HepG2 (cell line): ENCODE results near the gene POLR3K. TPM values are rescaled to one million over a fixed set of nuclear protein-coding genes. Genes with fewer than 3 reads are reported as not detected.

Experiments
- AHR ChIP-seq: IDR thresholded peaks from 2 replicates; pipeline ENCODE4 v1.6.1; 2018; ENCODE audit warnings: missing genetic modification reagents, missing compliant biosample characterization
- ASH2L ChIP-seq: fragments of 300-600, 200-600 bp; sonication (generic); IDR thresholded peaks from 2 replicates; pipeline ENCODE4 v1.7.0; 2017; ENCODE audit warnings: low read depth, mild to moderate bottlenecking, moderate library complexity, mixed read lengths, low read length; ENCODE audit not compliant: insufficient read length
- CTCF ChIP-seq: sonication (generic); formaldehyde crosslinking; IDR thresholded peaks from 2 replicates; pipeline ENCODE4 v1.5.0; 2020; ENCODE audit warnings: mild to moderate bottlenecking, missing genetic modification reagents, moderate library complexity
- ELF3 ChIP-seq: IDR thresholded peaks from 2 replicates; pipeline ENCODE4 v1.6.1; 2016; ENCODE audit warnings: missing genetic modification reagents, missing compliant biosample characterization
- JDP2 ChIP-seq: sonication (generic); formaldehyde crosslinking; IDR thresholded peaks from 2 replicates; pipeline ENCODE4 v1.8.1; 2022; ENCODE audit warnings: missing genetic modification reagents, borderline replicate concordance
- KDM4B ChIP-seq: sonication (generic); formaldehyde crosslinking; IDR thresholded peaks from 2 replicates; pipeline ENCODE4 v1.4.0; 2020; ENCODE audit warnings: missing genetic modification reagents
- KMT2B ChIP-seq: IDR thresholded peaks from 2 replicates; pipeline ENCODE4 v1.6.1; 2016; ENCODE audit warnings: missing genetic modification reagents, missing compliant biosample characterization
- NFE2 ChIP-seq: sonication (generic); formaldehyde crosslinking; IDR thresholded peaks from 2 replicates; pipeline ENCODE4 v1.4.0; 2020; ENCODE audit warnings: missing genetic modification reagents
- NFKB2 ChIP-seq: sonication (generic); formaldehyde crosslinking; IDR thresholded peaks from 2 replicates; pipeline ENCODE4 v1.4.0; 2020; ENCODE audit warnings: missing genetic modification reagents, borderline replicate concordance
- NONO ChIP-seq, 2 experiments: fragments of 450-650 bp in 1 of 2; sonication (generic) in 1 of 2; formaldehyde crosslinking in 1 of 2; IDR thresholded peaks in 1 of 2; conservative IDR thresholded peaks in 1 of 2; 2 replicates each; pipeline versions ENCODE4 v1.6.1 to v1.8.0; 2017 to 2022; ENCODE audit warnings: mild to moderate bottlenecking in 1 of 2, missing genetic modification reagents in 1 of 2, moderate library complexity in 1 of 2
- PCBP2 ChIP-seq: fragments of 200-400 bp; formaldehyde crosslinking; optimal IDR thresholded peaks from 2 replicates; pipeline ENCODE3; 2018; ENCODE audit warnings: low read length, low read depth; ENCODE audit not compliant: poor library complexity, severe bottlenecking
- SALL2 ChIP-seq: sonication (generic); formaldehyde crosslinking; IDR thresholded peaks from 2 replicates; pipeline ENCODE4 v1.8.1; 2023; ENCODE audit warnings: mild to moderate bottlenecking, missing genetic modification reagents, inconsistent platforms
- ZEB1 ChIP-seq: IDR thresholded peaks from 2 replicates; pipeline ENCODE4 v1.6.1; 2012; ENCODE audit warnings: mild to moderate bottlenecking, low read depth, inconsistent platforms; ENCODE audit not compliant: insufficient replicate concordance
- ZFP36L2 ChIP-seq: sonication (generic); formaldehyde crosslinking; IDR thresholded peaks from 2 replicates; pipeline ENCODE4 v1.4.0; 2020; ENCODE audit warnings: missing genetic modification reagents
- ZFP91 ChIP-seq: sonication (generic); formaldehyde crosslinking; IDR thresholded peaks from 2 replicates; pipeline ENCODE4 v1.9.0; 2022; ENCODE audit warnings: missing genetic modification reagents, mild to moderate bottlenecking, borderline replicate concordance
- ZNF138 ChIP-seq: sonication (generic); formaldehyde crosslinking; IDR thresholded peaks from 2 replicates; pipeline ENCODE4 v1.5.0; 2020; ENCODE audit warnings: mild to moderate bottlenecking, low read depth, missing genetic modification reagents
- ZNF143 ChIP-seq: sonication (generic); formaldehyde crosslinking; IDR thresholded peaks from 2 replicates; pipeline ENCODE4 v1.4.0; 2020; ENCODE audit warnings: missing genetic modification reagents
- ZNF382 ChIP-seq: sonication (generic); formaldehyde crosslinking; IDR thresholded peaks from 2 replicates; pipeline ENCODE4 v1.5.0; 2020; ENCODE audit warnings: missing genetic modification reagents, mild to moderate bottlenecking, borderline replicate concordance
- ZNF496 ChIP-seq: sonication (generic); formaldehyde crosslinking; IDR thresholded peaks from 2 replicates; pipeline ENCODE4 v1.8.1; 2023; ENCODE audit warnings: mild to moderate bottlenecking, moderate library complexity, missing genetic modification reagents; ENCODE audit not compliant: insufficient replicate concordance
- ZNF547 ChIP-seq: sonication (generic); formaldehyde crosslinking; IDR thresholded peaks from 2 replicates; pipeline ENCODE4 v1.5.1; 2020; ENCODE audit warnings: mild to moderate bottlenecking, missing genetic modification reagents
- ZNF577 ChIP-seq: sonication (generic); formaldehyde crosslinking; IDR thresholded peaks from 2 replicates; pipeline ENCODE4 v1.4.0; 2020; ENCODE audit warnings: mild to moderate bottlenecking, low read depth, missing genetic modification reagents, borderline replicate concordance
- ZNF598 ChIP-seq: sonication (generic); formaldehyde crosslinking; IDR thresholded peaks from 2 replicates; pipeline ENCODE4 v1.5.1; 2020; ENCODE audit warnings: mild to moderate bottlenecking, missing genetic modification reagents, borderline replicate concordance
- ZNF629 ChIP-seq: sonication (generic); formaldehyde crosslinking; conservative IDR thresholded peaks from 2 replicates; pipeline ENCODE4 v1.5.0; 2020; ENCODE audit warnings: missing genetic modification reagents
- ZNF761 ChIP-seq: sonication (generic); formaldehyde crosslinking; conservative IDR thresholded peaks from 2 replicates; pipeline ENCODE4 v1.4.0; 2020; ENCODE audit warnings: mild to moderate bottlenecking, missing genetic modification reagents
- polyA plus RNA-seq, 8 experiments: library from polyadenylated mRNA; depleted of rRNA in 3 of 8; stranded (reverse) in 7 of 8; unstranded in 1 of 8; fragments of >200 nt; fragmentation: Illumina TruSeq in 4 of 8; extraction: Trizol in 4 of 8; gene quantifications; 2 replicates each; pipeline versions ENCODE4 v1.2.1 to v1.2.3, GENCODE V29; 2011 to 2016; ENCODE audit warnings: low read depth in 4 of 8, missing spikeins in 1 of 8, mixed read lengths in 1 of 8; ENCODE audit not compliant: insufficient read depth in 1 of 8
- total RNA-seq, 5 experiments: library from RNA; depleted of rRNA; stranded (reverse); fragments of >200 nt; fragmentation: Illumina TruSeq; extraction: Trizol; gene quantifications; 2 replicates each; pipeline ENCODE4 v1.2.3, GENCODE V29; 2016; ENCODE audit warnings: low read depth in 1 of 5
- TF ChIP-seq, protein P1 (sequence below): sonication (generic); formaldehyde crosslinking; IDR thresholded peaks from 2 replicates; pipeline ENCODE4 v1.5.1; 2020; ENCODE audit warnings: missing genetic modification reagents, mild to moderate bottlenecking, borderline replicate concordance
- TF ChIP-seq, protein P2 (sequence below): IDR thresholded peaks from 2 replicates; pipeline ENCODE4 v1.6.1; 2016; ENCODE audit warnings: mild to moderate bottlenecking

The POLR3K gene
- total and polyA plus RNA-seq, 2 of the 13 experiments (the other 11 are each of a cell fraction or from before 2014, with no cell fraction given) = 14.8 to 18.8 TPM

GRCh38 chr16:45454-45853 lies 8.0 kb downstream of the POLR3K start (continued):
- TF ChIP-seq, protein P1, sequence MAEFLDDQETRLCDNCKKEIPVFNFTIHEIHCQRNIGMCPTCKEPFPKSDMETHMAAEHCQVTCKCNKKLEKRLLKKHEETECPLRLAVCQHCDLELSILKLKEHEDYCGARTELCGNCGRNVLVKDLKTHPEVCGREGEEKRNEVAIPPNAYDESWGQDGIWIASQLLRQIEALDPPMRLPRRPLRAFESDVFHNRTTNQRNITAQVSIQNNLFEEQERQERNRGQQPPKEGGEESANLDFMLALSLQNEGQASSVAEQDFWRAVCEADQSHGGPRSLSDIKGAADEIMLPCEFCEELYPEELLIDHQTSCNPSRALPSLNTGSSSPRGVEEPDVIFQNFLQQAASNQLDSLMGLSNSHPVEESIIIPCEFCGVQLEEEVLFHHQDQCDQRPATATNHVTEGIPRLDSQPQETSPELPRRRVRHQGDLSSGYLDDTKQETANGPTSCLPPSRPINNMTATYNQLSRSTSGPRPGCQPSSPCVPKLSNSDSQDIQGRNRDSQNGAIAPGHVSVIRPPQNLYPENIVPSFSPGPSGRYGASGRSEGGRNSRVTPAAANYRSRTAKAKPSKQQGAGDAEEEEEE (CRISPR knock-in tag) = no peak
- TF ChIP-seq, protein P2, sequence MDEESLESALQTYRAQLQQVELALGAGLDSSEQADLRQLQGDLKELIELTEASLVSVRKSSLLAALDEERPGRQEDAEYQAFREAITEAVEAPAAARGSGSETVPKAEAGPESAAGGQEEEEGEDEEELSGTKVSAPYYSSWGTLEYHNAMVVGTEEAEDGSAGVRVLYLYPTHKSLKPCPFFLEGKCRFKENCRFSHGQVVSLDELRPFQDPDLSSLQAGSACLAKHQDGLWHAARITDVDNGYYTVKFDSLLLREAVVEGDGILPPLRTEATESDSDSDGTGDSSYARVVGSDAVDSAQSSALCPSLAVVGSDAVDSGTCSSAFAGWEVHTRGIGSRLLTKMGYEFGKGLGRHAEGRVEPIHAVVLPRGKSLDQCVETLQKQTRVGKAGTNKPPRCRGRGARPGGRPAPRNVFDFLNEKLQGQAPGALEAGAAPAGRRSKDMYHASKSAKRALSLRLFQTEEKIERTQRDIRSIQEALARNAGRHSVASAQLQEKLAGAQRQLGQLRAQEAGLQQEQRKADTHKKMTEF (CRISPR knock-in tag) = peak; percentile 59
- TF ChIP-seq ZNF577 (CRISPR knock-in tag) (no peak), NONO (IDR thresholded peaks at IDR 0.05) (no peak), NONO (CRISPR knock-in tag; conservative IDR thresholded peaks at IDR 0.05) (no peak), KMT2B (CRISPR knock-in tag) (no peak), ZNF761 (CRISPR knock-in tag) (no peak), ZNF496 (CRISPR knock-in tag) (no peak), ZNF547 (CRISPR knock-in tag) (no peak), ELF3 (0 out of 2 replicates have a peak, but pooled peaks have one; percentile 40), ZNF138 (CRISPR knock-in tag) (no peak), ZFP91 (CRISPR knock-in tag) (no peak), ZNF598 (CRISPR knock-in tag) (no peak), AHR (CRISPR knock-in tag) (no peak), ZNF382 (CRISPR knock-in tag) (no peak), JDP2 (no peak), ZNF143 (CRISPR knock-in tag) (no peak), ZFP36L2 (no peak), SALL2 (no peak), NFE2 (no peak), KDM4B (CRISPR knock-in tag) (no peak), CTCF (no peak), NFKB2 (CRISPR knock-in tag) (no peak), PCBP2 (no peak), ASH2L (no peak), ZEB1 (no peak), ZNF629 (CRISPR knock-in tag) (no peak)
